ENCODE results near the gene KCNJ12. TPM values are rescaled to one million over a fixed set of nuclear protein-coding genes. Genes with fewer than 3 reads are reported as not detected.

Gene KCNJ12
- total and polyA plus RNA-seq, 2 experiments from 2014 or later = 0.61 to 2.4 TPM

- Histone ChIP-seq H3K4me2 (no peak overlapping the region), H2AFZ (no peak overlapping the region), H3K27me3 (ENCODE audit: insufficient read depth) (peaks cover 46% of the 10 kb centered on the region), H4K20me1 (replicated peaks; ENCODE audit: insufficient read depth) (0 out of 2 replicates have a peak, but pooled peaks cover 3% of the 10 kb centered on the region), H3K9me2 (ENCODE audit: insufficient read depth) (no peaks in the 10 kb centered on the region), H3F3A (replicated peaks; ENCODE audit: low read depth) (0 out of 2 replicates have a peak, but pooled peaks cover 4% of the 10 kb centered on the region), H3K4me3 (no peak overlapping the region), H3K27ac (ENCODE audit: low read depth) (no peak overlapping the region), H3K79me2 (replicated peaks; ENCODE audit: insufficient read depth) (no peaks in the 10 kb centered on the region), H3K4me1 (ENCODE audit: insufficient read depth) (peaks cover 14% of the 10 kb centered on the region; the same call in 1 of the 2 replicates), H3K36me3 (ENCODE audit: insufficient read depth) (no peaks in the 10 kb centered on the region)
- TF ChIP-seq STAT1 (IDR thresholded peaks at IDR 0.05; ENCODE audit: unreplicated experiment) (no peak), EZH2 (IDR thresholded peaks at IDR 0.05; ENCODE audit: low read depth, unreplicated experiment) (no peak), ZNF114 (CRISPR knock-in tag; IDR thresholded peaks at IDR 0.05) (no peak), ZNF462 (CRISPR knock-in tag; IDR thresholded peaks at IDR 0.05) (no peak), REST (IDR thresholded peaks at IDR 0.05; ENCODE audit: unreplicated experiment) (no peak), JUNB (IDR thresholded peaks at IDR 0.05; ENCODE audit: unreplicated experiment) (no peak), CTCF (conservative IDR thresholded peaks at IDR 0.05; ENCODE audit: low read depth in 2 of 2) (no peak), ZNF331 (CRISPR knock-in tag; IDR thresholded peaks at IDR 0.05; ENCODE audit: low read depth) (no peak), CREB1 (CRISPR knock-in tag; IDR thresholded peaks at IDR 0.05; ENCODE audit: low read depth) (no peak), ETS1 (IDR thresholded peaks at IDR 0.05) (no peak), NANOG (IDR thresholded peaks at IDR 0.05; ENCODE audit: borderline replicate concordance) (no peak), EZH2phosphoT487 (IDR thresholded peaks at IDR 0.05; ENCODE audit: unreplicated experiment) (no peak)
- Mint-ChIP-seq H3K36me3 (ENCODE audit: low read depth) (no peaks in the 10 kb centered on the region), H3K4me3 (no peak overlapping the region), H3K27me3 (ENCODE audit: insufficient read depth, low read depth, poor library complexity) (peaks cover 33% of the 10 kb centered on the region), H3K9me3 (peaks cover 3% of the 10 kb centered on the region; the same call in 1 of the 3 replicates), H3K27ac (no peak overlapping the region), H3K4me1 (peaks cover 33% of the 10 kb centered on the region)
- ATAC-seq (no peak), DNase-seq (ENCODE audit: low spot score) (no peak)
Measured at GRCh38 chr17:21373696-21374440, 2.3 kb upstream of the KCNJ12 start.

Data from GM23338 (cell line).